H9 (cell line): ENCODE results near the gene PITRM1. TPM values are rescaled to one million over a fixed set of nuclear protein-coding genes. Genes with fewer than 3 reads are reported as not detected.

Experiments used
- DNase-seq: peaks from one replicate; pipeline ENCODE4 v3.0.0-alpha.2; 2017
- H2AFZ ChIP-seq: one replicate; pipeline ENCODE4 v1.6.1; 2013; ENCODE audit warnings: mild to moderate bottlenecking, low read length, control low read depth, moderate library complexity
- H2AK5ac ChIP-seq: 2 replicates; pipeline ENCODE4 v1.6.1; 2013; ENCODE audit warnings: low read length, control low read depth, mixed read lengths; ENCODE audit not compliant: insufficient read length
- H2BK120ac ChIP-seq: one replicate; pipeline ENCODE4 v1.6.1; 2013; ENCODE audit warnings: low read depth, mild to moderate bottlenecking, low read length, control low read depth, inconsistent platforms; ENCODE audit not compliant: poor library complexity, severe bottlenecking
- H2BK12ac ChIP-seq: 2 replicates; pipeline ENCODE4 v1.6.1; 2013; ENCODE audit warnings: low read length, control low read depth, mixed read lengths, low read depth; ENCODE audit not compliant: insufficient read length
- H2BK15ac ChIP-seq: 2 replicates; pipeline ENCODE4 v1.6.1; 2013; ENCODE audit warnings: low read depth, low read length, control low read depth
- H2BK20ac ChIP-seq: one replicate; pipeline ENCODE4 v1.6.1; 2013; ENCODE audit warnings: low read depth, mild to moderate bottlenecking, low read length, control low read depth, inconsistent platforms; ENCODE audit not compliant: poor library complexity, severe bottlenecking
- H2BK5ac ChIP-seq: 2 replicates; pipeline ENCODE4 v1.6.1; 2013; ENCODE audit warnings: low read length, control low read depth, mixed read lengths; ENCODE audit not compliant: insufficient read length
- H3K14ac ChIP-seq: 2 replicates; pipeline ENCODE4 v1.6.1; 2013; ENCODE audit warnings: low read length, control low read depth; ENCODE audit not compliant: insufficient read depth
- H3K18ac ChIP-seq: 2 replicates; pipeline ENCODE4 v1.6.1; 2013; ENCODE audit warnings: low read depth, mild to moderate bottlenecking, mixed read lengths, low read length, control low read depth; ENCODE audit not compliant: insufficient read length
- H3K23ac ChIP-seq: 2 replicates; pipeline ENCODE4 v1.6.1; 2013; ENCODE audit warnings: low read length, control low read depth, mixed read lengths, low read depth; ENCODE audit not compliant: insufficient read length
- H3K23me2 ChIP-seq: 2 replicates; pipeline ENCODE4 v1.6.1; 2013; ENCODE audit warnings: low read depth, mild to moderate bottlenecking, mixed read lengths, low read length, control low read depth; ENCODE audit not compliant: insufficient read length, poor library complexity, severe bottlenecking
- H3K27ac ChIP-seq: 2 replicates; pipeline ENCODE4 v1.5.1; 2013; ENCODE audit warnings: low read length, control low read depth, mixed read lengths, low read depth; ENCODE audit not compliant: insufficient read length
- H3K27me3 ChIP-seq: 2 replicates; pipeline ENCODE4 v1.6.1; 2013; ENCODE audit warnings: low read length, control low read depth, inconsistent platforms; ENCODE audit not compliant: insufficient read depth
- H3K4ac ChIP-seq: 2 replicates; pipeline ENCODE4 v1.6.1; 2013; ENCODE audit warnings: low read depth, mild to moderate bottlenecking, control low read depth, inconsistent platforms, low read length, moderate library complexity
- H3K4me1 ChIP-seq: 2 replicates; pipeline ENCODE4 v1.6.1; 2013; ENCODE audit warnings: low read length, control low read depth, inconsistent platforms; ENCODE audit not compliant: insufficient read depth
- H3K4me2 ChIP-seq: 2 replicates; pipeline ENCODE4 v1.6.1; 2013; ENCODE audit warnings: low read length, control low read depth, mixed read lengths; ENCODE audit not compliant: insufficient read length, insufficient read depth
- H3K56ac ChIP-seq: 2 replicates; pipeline ENCODE4 v1.6.1; 2013; ENCODE audit warnings: low read depth, mild to moderate bottlenecking, mixed read lengths, low read length, control low read depth; ENCODE audit not compliant: insufficient read length
- H3K79me1 ChIP-seq: 2 replicates; pipeline ENCODE4 v1.6.1; 2013; ENCODE audit warnings: low read depth, mild to moderate bottlenecking, moderate library complexity, low read length, control low read depth, inconsistent platforms; ENCODE audit not compliant: insufficient read depth, poor library complexity, severe bottlenecking
- H3K79me2 ChIP-seq: 2 replicates; pipeline ENCODE4 v1.6.1; 2013; ENCODE audit warnings: low read length, control low read depth, inconsistent platforms; ENCODE audit not compliant: insufficient read depth
- H3K9ac ChIP-seq: 2 replicates; pipeline ENCODE4 v1.6.1; 2013; ENCODE audit warnings: low read length, control low read depth, mixed read lengths; ENCODE audit not compliant: insufficient read length; ENCODE audit errors: extremely low read depth
- H3K9me3 ChIP-seq: one replicate; pipeline ENCODE4 v1.6.1; 2013; ENCODE audit warnings: low read depth, low read length, inconsistent platforms; ENCODE audit not compliant: control insufficient read depth
- H3T11ph ChIP-seq: one replicate; pipeline ENCODE4 v1.6.1; 2013; ENCODE audit warnings: mild to moderate bottlenecking, low read length, control low read depth, inconsistent platforms
- H4K20me1 ChIP-seq: one replicate; pipeline ENCODE4 v1.6.1; 2013; ENCODE audit not compliant: control insufficient read depth, insufficient read length, insufficient read depth
- H4K5ac ChIP-seq: 2 replicates; pipeline ENCODE4 v1.6.1; 2013; ENCODE audit warnings: low read depth, mild to moderate bottlenecking, mixed read lengths, low read length, control low read depth; ENCODE audit not compliant: insufficient read length
- H4K8ac ChIP-seq: replicated peaks from 2 replicates; pipeline ENCODE4 v1.6.1; 2013; ENCODE audit warnings: low read length, control low read depth, mixed read lengths, low read depth; ENCODE audit not compliant: insufficient read length
- H4K91ac ChIP-seq: 2 replicates; pipeline ENCODE4 v1.6.1; 2013; ENCODE audit warnings: low read depth, mild to moderate bottlenecking, moderate library complexity, mixed read lengths, low read length, control low read depth; ENCODE audit not compliant: insufficient read length
- H3K27ac Mint-ChIP-seq, 3 experiments: 2 replicates in 2 of 3; 3 replicates in 1 of 3; pipeline ENCODE4 v1.8.0; 2020 to 2021; ENCODE audit warnings: mixed read lengths in 3 of 3, mild to moderate bottlenecking in 1 of 3, moderate library complexity in 1 of 3
- H3K27me3 Mint-ChIP-seq: 2 replicates; pipeline ENCODE4 v1.8.0; 2021; ENCODE audit warnings: low read depth, mild to moderate bottlenecking, moderate library complexity, mixed read lengths
- H3K36me3 Mint-ChIP-seq, 3 experiments: 2 replicates in 2 of 3; 3 replicates in 1 of 3; pipeline ENCODE4 v1.8.0; 2020 to 2021; ENCODE audit warnings: low read depth in 3 of 3, mixed read lengths in 3 of 3; ENCODE audit not compliant: insufficient read depth in 1 of 3
- H3K4me1 Mint-ChIP-seq, 2 experiments: 2 replicates each; pipeline ENCODE4 v1.8.0; 2020; ENCODE audit warnings: mixed read lengths in 2 of 2
- H3K4me3 Mint-ChIP-seq, 2 experiments: 2 replicates in 1 of 2; 3 replicates in 1 of 2; pipeline ENCODE4 v1.8.0; 2020 to 2021; ENCODE audit warnings: mild to moderate bottlenecking in 2 of 2, mixed read lengths in 2 of 2, moderate library complexity in 1 of 2
- H3K9me3 Mint-ChIP-seq, 2 experiments: 2 replicates in 1 of 2; 3 replicates in 1 of 2; pipeline ENCODE4 v1.8.0; 2020; ENCODE audit warnings: mild to moderate bottlenecking in 2 of 2, mixed read lengths in 2 of 2, moderate library complexity in 1 of 2
- CTCF ChIP-seq: fragments of 200-600 bp; sonication (generic); conservative IDR thresholded peaks from 3 replicates; pipeline ENCODE4 v1.8.0; 2021; ENCODE audit warnings: antibody characterized with exemption, mild to moderate bottlenecking
- WGBS: extraction: QIAGEN DNeasy Blood & Tissue Kit; methylation state at CpG from one replicate; pipeline ENCODE4 v1.1.7; 2013; ENCODE audit warnings: missing lambda C conversion rate, low lambda C conversion rate, mixed read lengths; ENCODE audit not compliant: insufficient read length; ENCODE audit errors: extremely low coverage; 5-methylcytosine and 5-hydroxymethylcytosine counted together
- total RNA-seq: library from RNA; stranded (reverse); gene quantifications from 2 replicates; pipeline ENCODE4 v1.2.1, GENCODE V29; 2021

Gene PITRM1
- total RNA-seq, 1 experiment from 2014 or later: 27.8 TPM

GRCh38 chr10:3166496-3167290, 5.9 kb downstream of the PITRM1 start:
- Histone ChIP-seq H3K23me2 (no peaks in the 10 kb centered on the region), H4K20me1 (no peaks in the 10 kb centered on the region), H2BK5ac (no peak overlapping the region), H3K4me1 (no peaks in the 10 kb centered on the region), H3K14ac (no peak overlapping the region), H3K27me3 (no peaks in the 10 kb centered on the region), H3K4me2 (no peak overlapping the region), H2BK15ac (no peak overlapping the region), H4K91ac (no peak overlapping the region), H3K79me1 (no peaks in the 10 kb centered on the region), H3K79me2 (no peaks in the 10 kb centered on the region), H3K27ac (no peak overlapping the region), H2BK20ac (no peak overlapping the region), H3K4ac (no peak overlapping the region), H3K23ac (no peak overlapping the region), H2BK120ac (no peak overlapping the region), H3T11ph (no peak overlapping the region), H2AK5ac (no peak overlapping the region), H4K5ac (no peak overlapping the region), H3K9ac (no peak overlapping the region), H3K18ac (no peak overlapping the region), H2AFZ (no peak overlapping the region), H4K8ac (no peak overlapping the region), H3K9me3 (no peaks in the 10 kb centered on the region), H3K56ac (no peak overlapping the region), H2BK12ac (no peak overlapping the region)
- H3K4me1 Mint-ChIP-seq: no peaks in the 10 kb centered on the region; a peak in 1 of 4 replicates
- DNase-seq: no peak
- H3K9me3 Mint-ChIP-seq: no peaks in the 10 kb centered on the region
- TF ChIP-seq CTCF: no peak
- H3K36me3 Mint-ChIP-seq: peaks cover 12 to 57% (median 54%) of the 10 kb centered on the region in 3 experiments; a peak in 6 of 7 replicates
- H3K4me3 Mint-ChIP-seq: no peak overlapping the region
- WGBS: no CpG with 5 or more reads among the region's 10 CpGs
- no peaks in the 10 kb centered on the region for H3K27me3 Mint-ChIP-seq
- no peak overlapping the region; a peak in 1 of 7 replicates for H3K27ac Mint-ChIP-seq
